HG03342 (cell line): ENCODE data around the gene PTHLH.
A peak's percentile ranks its signal among the peaks of the same experiment; 100 is the strongest.

Experiments used
- ATAC-seq: cut with Tn5 transposase; IDR thresholded peaks from one replicate; pipeline ENCODE4 v1.9.1; 2021; ENCODE audit warnings: mild to moderate bottlenecking, moderate library complexity; ENCODE audit not compliant: unreplicated experiment

Gene PTHLH

GRCh38 chr12:27975222-27976136 lies 2.9 kb upstream of the PTHLH start:
- no peak for ATAC-seq

- no peak for ATAC-seq
Measured at GRCh38 chr12:27974735-27975221, 2.2 kb upstream of the PTHLH start.

GRCh38 chr12:27973487-27973890 lies 956 bp upstream of the PTHLH start:
- ATAC-seq: no peak

DNA sequence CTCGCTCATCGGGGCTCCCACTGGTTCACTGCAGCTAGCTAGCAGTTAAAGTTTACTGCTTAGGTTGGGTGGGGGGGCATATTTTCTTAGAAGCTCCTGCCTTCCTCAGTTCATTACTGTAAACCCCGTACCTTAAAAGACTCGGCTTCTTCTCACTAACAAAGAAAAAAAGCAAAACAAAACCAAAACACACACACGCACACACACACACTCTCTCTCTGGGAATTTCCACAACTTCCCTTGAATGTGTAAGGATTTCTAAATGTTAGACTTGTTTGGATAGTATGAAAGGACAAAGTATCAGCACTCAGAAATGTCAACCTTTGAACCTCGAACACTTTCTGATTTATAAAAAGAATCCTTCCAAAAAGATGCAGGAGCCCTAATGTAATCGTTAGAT lies 927 bp downstream of the PTHLH start:
- no peak for ATAC-seq

DNA sequence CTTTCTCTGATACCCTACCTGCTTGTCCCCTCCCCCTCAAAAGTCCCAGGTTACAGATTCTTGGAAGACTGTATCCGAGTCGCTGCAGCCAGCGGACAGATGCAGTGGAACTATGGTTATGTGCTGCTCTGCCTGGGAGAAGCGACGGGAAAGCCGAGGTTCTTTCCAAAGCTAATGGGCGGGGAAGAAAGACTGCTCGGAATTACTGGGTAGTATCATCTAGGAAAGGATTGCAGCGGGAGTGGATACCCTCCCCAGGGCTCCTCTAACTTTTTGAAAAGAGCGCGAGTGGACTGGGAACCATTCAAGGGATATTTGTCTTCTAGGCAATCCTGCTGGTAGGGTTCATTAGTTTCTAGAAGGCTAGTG lies 1.4 kb downstream of the PTHLH start:
- no peak for ATAC-seq

- no peak for ATAC-seq
Measured at GRCh38 chr12:27970401-27971120, 2.0 kb downstream of the PTHLH start.

DNA sequence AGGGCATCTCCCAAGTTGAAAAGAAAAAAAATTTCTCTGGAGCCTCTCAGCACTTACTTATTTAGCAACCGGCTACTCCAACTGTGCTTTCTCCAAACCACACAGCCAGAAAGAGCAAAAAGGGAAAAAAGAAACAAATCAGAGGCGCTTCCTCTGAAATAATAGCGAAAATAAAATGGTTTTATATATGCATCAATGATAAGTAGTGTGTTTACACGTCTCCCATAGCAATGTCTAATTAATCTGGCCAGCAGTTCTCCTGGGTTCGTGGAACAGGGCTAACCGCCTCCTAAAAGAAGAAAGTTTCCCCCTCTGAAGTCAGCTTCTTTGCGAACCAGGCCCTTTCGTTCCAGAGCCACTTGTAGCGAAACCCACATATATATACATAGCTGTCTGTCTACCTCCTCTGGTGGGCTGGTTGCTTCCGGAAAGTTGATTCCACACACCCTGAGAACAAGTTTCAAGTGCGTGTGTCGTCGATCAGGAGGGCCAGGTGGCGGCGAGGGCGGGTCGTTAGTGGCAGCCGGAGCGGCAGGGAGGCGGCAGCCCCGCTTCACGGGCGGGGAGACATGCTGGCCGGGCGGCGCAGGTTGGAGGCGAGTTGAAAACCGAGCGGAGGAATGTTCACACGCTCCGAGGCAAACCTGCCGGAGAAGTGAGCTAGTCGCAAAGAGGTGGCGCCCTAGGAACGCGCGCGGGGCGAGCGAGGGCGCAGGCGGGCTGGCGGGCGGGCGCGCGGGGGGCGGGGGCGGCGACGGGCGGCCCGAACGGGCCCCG lies 2.7 kb downstream of the PTHLH start:
- ATAC-seq: peak; percentile 81

DNA sequence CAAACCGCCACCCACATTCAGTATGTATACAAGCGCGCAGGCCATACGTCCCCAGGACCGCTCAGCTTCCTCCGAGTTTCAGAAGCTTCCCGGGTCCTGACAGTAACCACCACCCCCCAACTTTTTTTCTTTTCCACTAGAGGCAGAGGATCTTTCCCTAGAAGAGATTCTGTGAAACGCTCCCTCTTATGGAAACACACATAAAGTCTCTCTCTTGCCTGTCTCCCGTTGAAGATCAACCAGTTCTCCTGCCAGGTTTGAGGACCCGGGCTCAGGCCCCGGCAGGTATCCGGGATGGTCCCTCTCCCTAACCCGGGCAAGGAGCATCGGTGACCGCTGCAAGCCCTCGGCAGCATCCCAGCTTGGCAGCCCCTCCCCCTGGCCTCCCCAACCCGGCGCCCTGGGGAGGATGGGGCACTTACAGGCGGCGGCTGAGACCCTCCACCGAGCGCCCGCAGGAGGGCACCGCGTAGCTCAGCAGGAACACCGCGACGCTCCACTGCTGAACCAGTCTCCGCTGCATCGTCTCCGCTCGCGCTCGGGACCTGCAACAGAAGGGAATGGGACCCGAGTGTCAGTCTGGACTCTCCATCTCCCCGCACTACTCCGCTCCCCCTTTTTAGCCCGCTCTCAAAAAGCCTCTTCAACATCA lies 3.4 kb downstream of the PTHLH start:
- no peak for ATAC-seq

GRCh38 chr12:27967551-27968054 lies 4.9 kb downstream of the PTHLH start:
- no peak for ATAC-seq

GRCh38 chr12:27966870-27967269 lies 5.7 kb downstream of the PTHLH start:
- no peak for ATAC-seq

DNA sequence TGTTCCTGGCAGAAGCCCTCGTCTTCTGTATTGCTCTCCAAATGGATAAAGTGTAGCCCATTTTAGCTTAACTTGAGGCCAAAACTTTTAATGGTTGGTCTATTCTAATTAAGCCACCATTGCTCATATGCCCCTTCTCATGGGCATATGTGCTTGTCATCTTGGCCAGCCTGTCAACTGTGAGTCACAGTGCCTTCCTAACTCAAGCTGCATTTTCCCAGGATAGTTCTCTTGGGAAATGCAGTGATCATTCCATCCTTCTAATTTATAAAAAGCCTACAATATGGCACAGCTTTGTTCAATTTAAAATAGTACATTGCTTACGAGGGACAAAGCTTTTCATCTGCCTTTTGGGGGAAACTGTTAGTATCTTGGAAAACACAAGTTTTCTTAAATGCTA lies 6.6 kb downstream of the PTHLH start:
- ATAC-seq: no peak

DNA sequence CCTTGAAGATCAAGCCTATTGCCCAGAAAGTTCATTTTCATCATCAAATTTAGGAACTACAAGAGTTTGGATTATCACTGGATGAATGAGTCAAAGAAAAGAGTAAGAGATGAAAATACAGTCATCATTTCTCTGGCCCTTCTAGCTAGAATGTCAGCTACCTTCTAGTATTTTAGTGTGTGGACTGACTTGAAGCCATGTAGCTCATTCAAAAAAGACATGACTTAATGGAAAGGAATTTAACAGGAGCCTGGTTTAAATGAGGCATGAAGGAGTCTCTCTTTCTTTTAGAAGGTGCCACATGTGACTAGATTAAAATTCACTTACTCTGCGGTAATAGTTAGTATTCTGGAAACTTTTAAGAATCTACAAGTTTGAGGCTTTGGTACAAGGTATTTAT lies 7.1 kb downstream of the PTHLH start:
- no peak for ATAC-seq

GRCh38 chr12:27964123-27964522 lies 8.4 kb downstream of the PTHLH start:
- no peak for ATAC-seq

- no peak for ATAC-seq
Measured at GRCh38 chr12:27960821-27961220, 11.7 kb downstream of the PTHLH start.

GRCh38 chr12:27958675-27959074 lies 13.9 kb downstream of the PTHLH start:
- no peak for ATAC-seq

- no peak for ATAC-seq
Measured at GRCh38 chr12:27957366-27957765, 15.2 kb downstream of the PTHLH start.

GRCh38 chr12:27953817-27954216 lies 18.7 kb downstream of the PTHLH start:
- ATAC-seq: no peak

DNA sequence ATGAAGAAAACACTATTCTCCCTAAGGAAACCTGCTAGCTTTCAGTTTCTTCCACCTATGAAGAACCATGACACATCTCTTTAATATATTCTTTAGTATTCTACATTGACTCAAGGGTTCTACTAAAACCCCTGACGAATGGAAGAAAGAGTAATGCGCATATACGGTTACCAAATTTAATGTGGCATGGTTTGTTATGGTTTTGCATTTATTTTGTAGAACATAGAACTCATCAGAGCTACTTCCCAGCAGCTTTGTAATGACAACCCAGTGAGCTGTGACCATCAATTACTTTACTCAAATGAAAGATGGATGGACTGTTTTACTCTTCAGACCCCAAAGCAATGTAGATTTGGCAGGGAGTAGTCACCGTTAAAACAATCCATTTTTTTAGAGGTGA lies 19.2 kb downstream of the PTHLH start:
- no peak for ATAC-seq

- no peak for ATAC-seq
Measured at GRCh38 chr12:27952510-27952909, 20.0 kb downstream of the PTHLH start.

GRCh38 chr12:27951898-27952297 lies 20.6 kb downstream of the PTHLH start:
- ATAC-seq: no peak

DNA sequence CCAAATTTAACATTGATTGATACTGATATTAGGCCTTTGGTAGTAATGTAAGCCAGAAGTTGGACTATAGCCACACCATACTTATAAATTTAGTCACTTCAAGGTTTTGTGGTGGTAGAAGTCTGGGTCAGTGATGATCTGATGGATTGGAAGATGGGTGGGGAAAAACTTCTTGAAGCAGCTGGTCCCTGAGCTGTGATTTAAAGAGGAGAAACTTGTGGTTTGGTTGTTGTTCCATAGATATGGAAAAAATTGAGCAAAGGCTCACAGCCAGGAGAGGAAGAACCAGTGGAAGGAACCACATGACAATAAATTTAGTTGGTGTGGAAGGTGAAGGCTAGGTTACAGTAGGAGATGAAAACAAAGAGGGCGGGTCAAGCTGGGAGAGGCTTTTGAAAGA lies 26.1 kb downstream of the PTHLH start:
- no peak for ATAC-seq
